A549 (cell line): ENCODE measurements around the gene YOD1. TPM values are rescaled to one million over a fixed set of nuclear protein-coding genes. Genes with fewer than 3 reads are reported as not detected.

ENCODE experiments used
- ATAC-seq, 2 experiments: fragments of 200-7000 bp in 1 of 2; fragments of >200 bp in 1 of 2; cut with Nextera tagmentation in 1 of 2; cut with Tn5 transposase in 1 of 2; 3 replicates each; pipeline versions ENCODE4 v1.8.0 to v1.9.1; 2018 to 2020; ENCODE audit warnings: mild to moderate bottlenecking in 1 of 2, moderate library complexity in 1 of 2
- CTCF ChIA-PET: fragments of 300-600 bp; sonication (Branson Sonifier 250); formaldehyde crosslinking; extraction: SDS; loops from one replicate; lab custom pipeline; 2021; ENCODE audit warnings: antibody characterized with exemption, inconsistent platforms; lab: Yijun Ruan, JAX
- POLR2A ChIA-PET: fragments of 350-600 bp; formaldehyde crosslinking; extraction: SDS; loops from one replicate; lab custom pipeline; 2021; ENCODE audit warnings: antibody characterized with exemption, inconsistent platforms; lab: Yijun Ruan, JAX
- DNase-seq, 2 experiments: peaks; one replicate each; pipeline versions ENCODE4 v3.0.0 to v3.0.0-alpha.2; 2011 to 2016; ENCODE audit warnings: low read depth in 1 of 2, low spot score in 1 of 2
- FAIRE-seq: peaks from 2 replicates; lab custom pipeline; 2011; peaks lifted over from hg19 to GRCh38; lab: Jason Lieb, UNC
- H3K27ac ChIP-seq, 2 experiments: fragments of >200 bp; sonication (Bioruptor Twin); formaldehyde crosslinking; 3 replicates each; pipeline ENCODE4 v1.5.1; 2016 to 2017
- H3K4me1 ChIP-seq: fragments of >200 bp; sonication (Bioruptor Twin); formaldehyde crosslinking; 3 replicates; pipeline ENCODE4 v1.6.1; 2016
- H3K4me2 ChIP-seq: fragments of >200 bp; sonication (Bioruptor Twin); formaldehyde crosslinking; 3 replicates; pipeline ENCODE4 v1.6.1; 2016
- H3K4me3 ChIP-seq: fragments of >200 bp; sonication (Bioruptor Twin); formaldehyde crosslinking; 3 replicates; pipeline ENCODE4 v1.5.1; 2016
- H3K9me3 ChIP-seq: fragments of >200 bp; sonication (Bioruptor Twin); formaldehyde crosslinking; 3 replicates; pipeline ENCODE4 v1.6.1; 2016
- CBX8 ChIP-seq: fragments of 200-600 bp; sonication (generic); IDR thresholded peaks from 2 replicates; pipeline ENCODE4 v1.6.1; 2016
- CHD2 ChIP-seq: fragments of 150-350 bp; IDR thresholded peaks from 2 replicates; pipeline ENCODE4 v1.6.1; 2014; ENCODE audit warnings: low read length; ENCODE audit not compliant: partially characterized antibody
- EHF ChIP-seq: fragments of 250-450 bp; sonication (Bioruptor Pico); IDR thresholded peaks from 2 replicates; pipeline ENCODE4 v1.5.0; 2020; ENCODE audit warnings: mild to moderate bottlenecking
- ESRRA ChIP-seq: fragments of 150-350 bp; IDR thresholded peaks from 2 replicates; pipeline ENCODE4 v1.6.1; 2014; ENCODE audit warnings: mild to moderate bottlenecking, low read length, borderline replicate concordance
- FOSB ChIP-seq: fragments of 250-450 bp; sonication (Bioruptor Pico); IDR thresholded peaks from 2 replicates; pipeline ENCODE4 v1.5.0; 2020; ENCODE audit warnings: mild to moderate bottlenecking, moderate library complexity
- FOXS1 ChIP-seq: fragments of 250-450 bp; sonication (Bioruptor Pico); IDR thresholded peaks from 2 replicates; pipeline ENCODE4 v1.5.0; 2020; ENCODE audit warnings: mild to moderate bottlenecking, moderate library complexity
- HDAC2 ChIP-seq: fragments of 200-600 bp; sonication (generic); IDR thresholded peaks from 2 replicates; pipeline ENCODE4 v1.6.1; 2016
- HEYL ChIP-seq: fragments of 250-450 bp; sonication (Bioruptor Pico); IDR thresholded peaks from 2 replicates; pipeline ENCODE4 v1.8.0; 2021; ENCODE audit warnings: mild to moderate bottlenecking, moderate library complexity
- HOXB5 ChIP-seq: fragments of 250-450 bp; sonication (Bioruptor Pico); IDR thresholded peaks from 2 replicates; pipeline ENCODE4 v1.5.0; 2020; ENCODE audit warnings: mild to moderate bottlenecking, moderate library complexity
- JUN ChIP-seq, 2 experiments: fragments of >200 bp; sonication (Bioruptor Twin); formaldehyde crosslinking; IDR thresholded peaks; 2 replicates in 1 of 2; 3 replicates in 1 of 2; pipeline ENCODE4 v1.6.1; 2016 to 2017
- JUNB ChIP-seq: fragments of >200 bp; sonication (Bioruptor Twin); formaldehyde crosslinking; IDR thresholded peaks from 2 replicates; pipeline ENCODE4 v1.6.1; 2016
- KDM5A ChIP-seq: fragments of 200-600 bp; sonication (generic); IDR thresholded peaks from 2 replicates; pipeline ENCODE4 v1.6.1; 2016; ENCODE audit warnings: antibody characterized with exemption, mild to moderate bottlenecking
- MYC ChIP-seq: IDR thresholded peaks from 2 replicates; pipeline ENCODE4 v1.6.1; 2012; ENCODE audit warnings: mild to moderate bottlenecking, inconsistent platforms, low read length, improper control_type of control experiment, borderline replicate concordance
- RNF2 ChIP-seq: fragments of 200-600 bp; sonication (generic); IDR thresholded peaks from 2 replicates; pipeline ENCODE4 v1.6.1; 2016; ENCODE audit warnings: low read depth, mild to moderate bottlenecking, antibody characterized with exemption, moderate library complexity, borderline replicate concordance
- ZSCAN20 ChIP-seq: fragments of 250-450 bp; sonication (Bioruptor Pico); IDR thresholded peaks from 2 replicates; pipeline ENCODE4 v1.8.0; 2022; ENCODE audit warnings: mild to moderate bottlenecking, moderate library complexity
- WGBS: methylation state at CpG from one replicate; pipeline ENCODE4 v1.1.6; 2017; ENCODE audit errors: missing lambda C conversion rate; 5-methylcytosine and 5-hydroxymethylcytosine counted together
- polyA plus RNA-seq, 4 experiments: library from polyadenylated mRNA; depleted of rRNA in 3 of 4; stranded (reverse); fragments of >200 nt; fragmentation: RNase III in 1 of 4; extraction: RNeasy Plus Mini Kit Qiagen cat#74134 plus additional on column Dnase treatment in 1 of 4; gene quantifications; 2 replicates in 3 of 4; 3 replicates in 1 of 4; pipeline ENCODE4 v1.2.3, GENCODE V29; 2011 to 2017
- TF ChIP-seq, protein P1 (sequence below): fragments of >200 bp; sonication (Bioruptor Twin); formaldehyde crosslinking; IDR thresholded peaks from 2 replicates; pipeline ENCODE4 v1.6.1; 2016
- TF ChIP-seq, protein P2 (sequence below): fragments of 250-450 bp; sonication (Bioruptor Pico); IDR thresholded peaks from 2 replicates; pipeline ENCODE4 v1.5.0; 2020; ENCODE audit warnings: low read depth, mild to moderate bottlenecking, moderate library complexity
- TF ChIP-seq, protein P3 (sequence below): fragments of 450-650 bp; IDR thresholded peaks from 2 replicates; pipeline ENCODE4 v1.6.1; 2014; ENCODE audit warnings: antibody characterized with exemption
- TF ChIP-seq, protein P4 (sequence below): fragments of 200-600 bp; sonication (generic); IDR thresholded peaks from 2 replicates; pipeline ENCODE4 v1.6.1; 2016; ENCODE audit warnings: antibody characterized with exemption, mild to moderate bottlenecking, moderate library complexity
- TF ChIP-seq, protein P5 (sequence below): IDR thresholded peaks from 2 replicates; pipeline ENCODE4 v1.6.1; 2012

The YOD1 gene
- polyA plus RNA-seq, 2 of the 4 experiments (the other 2 are of a cell fraction) = 7.0 to 10.3 TPM

DNA sequence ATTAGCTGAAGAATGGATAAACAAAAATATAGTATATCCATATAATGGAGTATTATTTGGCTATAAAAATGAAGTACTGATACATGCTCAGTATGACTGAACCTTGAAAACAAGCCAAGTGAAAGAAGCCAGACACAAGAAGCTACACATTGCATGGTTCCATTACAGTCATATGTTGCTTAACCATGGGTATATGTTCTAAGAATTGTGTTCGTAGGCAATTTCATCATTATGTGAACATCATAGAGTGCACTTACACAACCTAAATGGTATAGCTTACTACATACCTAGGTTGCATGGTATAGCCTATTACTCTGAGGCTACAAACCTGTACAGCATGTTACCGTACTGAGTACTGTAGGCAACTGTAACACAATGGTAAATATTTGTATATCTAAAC, 52.2 kb downstream of the YOD1 start:
- TF ChIP-seq, protein P1, sequence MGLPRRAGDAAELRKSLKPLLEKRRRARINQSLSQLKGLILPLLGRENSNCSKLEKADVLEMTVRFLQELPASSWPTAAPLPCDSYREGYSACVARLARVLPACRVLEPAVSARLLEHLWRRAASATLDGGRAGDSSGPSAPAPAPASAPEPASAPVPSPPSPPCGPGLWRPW = no peak
- TF ChIP-seq ESRRA (no peak), ZSCAN20 (no peak), HOXB5 (CRISPR knock-in tag) (no peak), KDM5A (no peak), CHD2 (no peak), RNF2 (no peak), HDAC2 (no peak), EHF (CRISPR knock-in tag) (no peak), HEYL (CRISPR knock-in tag) (no peak), CBX8 (no peak), FOSB (CRISPR knock-in tag) (no peak), JUN (IDR thresholded peaks at IDR 0.05) (no peak), JUNB (no peak), MYC (no peak), FOXS1 (CRISPR knock-in tag) (no peak)
- TF ChIP-seq, protein P2, sequence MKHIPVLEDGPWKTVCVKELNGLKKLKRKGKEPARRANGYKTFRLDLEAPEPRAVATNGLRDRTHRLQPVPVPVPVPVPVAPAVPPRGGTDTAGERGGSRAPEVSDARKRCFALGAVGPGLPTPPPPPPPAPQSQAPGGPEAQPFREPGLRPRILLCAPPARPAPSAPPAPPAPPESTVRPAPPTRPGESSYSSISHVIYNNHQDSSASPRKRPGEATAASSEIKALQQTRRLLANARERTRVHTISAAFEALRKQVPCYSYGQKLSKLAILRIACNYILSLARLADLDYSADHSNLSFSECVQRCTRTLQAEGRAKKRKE (CRISPR knock-in tag) = no peak
- TF ChIP-seq, protein P3, sequence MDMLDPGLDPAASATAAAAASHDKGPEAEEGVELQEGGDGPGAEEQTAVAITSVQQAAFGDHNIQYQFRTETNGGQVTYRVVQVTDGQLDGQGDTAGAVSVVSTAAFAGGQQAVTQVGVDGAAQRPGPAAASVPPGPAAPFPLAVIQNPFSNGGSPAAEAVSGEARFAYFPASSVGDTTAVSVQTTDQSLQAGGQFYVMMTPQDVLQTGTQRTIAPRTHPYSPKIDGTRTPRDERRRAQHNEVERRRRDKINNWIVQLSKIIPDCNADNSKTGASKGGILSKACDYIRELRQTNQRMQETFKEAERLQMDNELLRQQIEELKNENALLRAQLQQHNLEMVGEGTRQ = no peak
- TF ChIP-seq, protein P4, sequence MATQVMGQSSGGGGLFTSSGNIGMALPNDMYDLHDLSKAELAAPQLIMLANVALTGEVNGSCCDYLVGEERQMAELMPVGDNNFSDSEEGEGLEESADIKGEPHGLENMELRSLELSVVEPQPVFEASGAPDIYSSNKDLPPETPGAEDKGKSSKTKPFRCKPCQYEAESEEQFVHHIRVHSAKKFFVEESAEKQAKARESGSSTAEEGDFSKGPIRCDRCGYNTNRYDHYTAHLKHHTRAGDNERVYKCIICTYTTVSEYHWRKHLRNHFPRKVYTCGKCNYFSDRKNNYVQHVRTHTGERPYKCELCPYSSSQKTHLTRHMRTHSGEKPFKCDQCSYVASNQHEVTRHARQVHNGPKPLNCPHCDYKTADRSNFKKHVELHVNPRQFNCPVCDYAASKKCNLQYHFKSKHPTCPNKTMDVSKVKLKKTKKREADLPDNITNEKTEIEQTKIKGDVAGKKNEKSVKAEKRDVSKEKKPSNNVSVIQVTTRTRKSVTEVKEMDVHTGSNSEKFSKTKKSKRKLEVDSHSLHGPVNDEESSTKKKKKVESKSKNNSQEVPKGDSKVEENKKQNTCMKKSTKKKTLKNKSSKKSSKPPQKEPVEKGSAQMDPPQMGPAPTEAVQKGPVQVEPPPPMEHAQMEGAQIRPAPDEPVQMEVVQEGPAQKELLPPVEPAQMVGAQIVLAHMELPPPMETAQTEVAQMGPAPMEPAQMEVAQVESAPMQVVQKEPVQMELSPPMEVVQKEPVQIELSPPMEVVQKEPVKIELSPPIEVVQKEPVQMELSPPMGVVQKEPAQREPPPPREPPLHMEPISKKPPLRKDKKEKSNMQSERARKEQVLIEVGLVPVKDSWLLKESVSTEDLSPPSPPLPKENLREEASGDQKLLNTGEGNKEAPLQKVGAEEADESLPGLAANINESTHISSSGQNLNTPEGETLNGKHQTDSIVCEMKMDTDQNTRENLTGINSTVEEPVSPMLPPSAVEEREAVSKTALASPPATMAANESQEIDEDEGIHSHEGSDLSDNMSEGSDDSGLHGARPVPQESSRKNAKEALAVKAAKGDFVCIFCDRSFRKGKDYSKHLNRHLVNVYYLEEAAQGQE = no peak
- TF ChIP-seq, protein P5, sequence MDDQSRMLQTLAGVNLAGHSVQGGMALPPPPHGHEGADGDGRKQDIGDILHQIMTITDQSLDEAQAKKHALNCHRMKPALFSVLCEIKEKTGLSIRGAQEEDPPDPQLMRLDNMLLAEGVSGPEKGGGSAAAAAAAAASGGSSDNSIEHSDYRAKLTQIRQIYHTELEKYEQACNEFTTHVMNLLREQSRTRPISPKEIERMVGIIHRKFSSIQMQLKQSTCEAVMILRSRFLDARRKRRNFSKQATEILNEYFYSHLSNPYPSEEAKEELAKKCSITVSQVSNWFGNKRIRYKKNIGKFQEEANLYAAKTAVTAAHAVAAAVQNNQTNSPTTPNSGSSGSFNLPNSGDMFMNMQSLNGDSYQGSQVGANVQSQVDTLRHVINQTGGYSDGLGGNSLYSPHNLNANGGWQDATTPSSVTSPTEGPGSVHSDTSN = no peak
- no peak overlapping the region for H3K4me2 ChIP-seq
- POLR2A ChIA-PET = no interaction called here
- H3K27ac ChIP-seq = no peak overlapping the region
- DNase-seq = no peak
- H3K4me1 ChIP-seq = peaks cover 14% of the 10 kb centered on the region
- CTCF ChIA-PET = interaction anchor here (3.1 kb wide), 1 partner anchor 17 kb away, joined by 13 read pairs; no protein-coding TSS in a partner anchor
- H3K9me3 ChIP-seq = no peaks in the 10 kb centered on the region
- no peak for ATAC-seq
- no peak overlapping the region for H3K4me3 ChIP-seq
- no peak for FAIRE-seq
- WGBS = 85% methylated on average over 2 of the region's 2 CpGs

Other genes with a start within 250 kb of the YOD1 start
- 0.05 and 0.13 TPM in 2 replicates for gene IL20, start 185.6 kb downstream of the YOD1 start, polyA plus RNA-seq (2011; rRNA removed)
- not detected in 3 replicates for gene IL20, start 185.6 kb downstream of the YOD1 start, polyA plus RNA-seq (2017; fragmentation: RNase III; extraction: RNeasy Plus Mini Kit Qiagen cat#74134 plus additional on column Dnase treatment)
- 0.04 and 0.12 TPM in 2 replicates for gene IL24, start 153.8 kb downstream of the YOD1 start, polyA plus RNA-seq (2011; rRNA removed)
- 0.07 TPM in 1 of 3 replicates, not detected in the others for gene IL24, start 153.8 kb downstream of the YOD1 start, polyA plus RNA-seq (2017; fragmentation: RNase III; extraction: RNeasy Plus Mini Kit Qiagen cat#74134 plus additional on column Dnase treatment)
- gene FCMR, start 129.3 kb downstream of the YOD1 start, polyA plus RNA-seq (2011; rRNA removed) = 0.19 and 0.73 TPM in 2 replicates
- 0.93 to 1.3 TPM (median 1.0 TPM) in 3 replicates for gene FCMR, start 129.3 kb downstream of the YOD1 start, polyA plus RNA-seq (2017; fragmentation: RNase III; extraction: RNeasy Plus Mini Kit Qiagen cat#74134 plus additional on column Dnase treatment)
- 0.01 and 0.03 TPM in 2 replicates for gene PIGR, start 104.7 kb downstream of the YOD1 start, polyA plus RNA-seq (2011; rRNA removed)
- not detected in 3 replicates for gene PIGR, start 104.7 kb downstream of the YOD1 start, polyA plus RNA-seq (2017; fragmentation: RNase III; extraction: RNeasy Plus Mini Kit Qiagen cat#74134 plus additional on column Dnase treatment)
- gene FCAMR, start 80.7 kb downstream of the YOD1 start, polyA plus RNA-seq (2011; rRNA removed) = not detected in 2 replicates
- not detected in 3 replicates for gene FCAMR, start 80.7 kb downstream of the YOD1 start, polyA plus RNA-seq (2017; fragmentation: RNase III; extraction: RNeasy Plus Mini Kit Qiagen cat#74134 plus additional on column Dnase treatment)
- 2.0 and 2.2 TPM in 2 replicates for gene C1orf116, start 18.5 kb downstream of the YOD1 start, polyA plus RNA-seq (2011; rRNA removed)
- 3.2 to 3.6 TPM (median 3.4 TPM) in 3 replicates for gene C1orf116, start 18.5 kb downstream of the YOD1 start, polyA plus RNA-seq (2017; fragmentation: RNase III; extraction: RNeasy Plus Mini Kit Qiagen cat#74134 plus additional on column Dnase treatment)
- gene PFKFB2, start 2.1 kb upstream of the YOD1 start, polyA plus RNA-seq (2011; rRNA removed) = 6.8 and 7.4 TPM in 2 replicates
- gene PFKFB2, start 2.1 kb upstream of the YOD1 start, polyA plus RNA-seq (2017; fragmentation: RNase III; extraction: RNeasy Plus Mini Kit Qiagen cat#74134 plus additional on column Dnase treatment) = 7.6 to 8.4 TPM (median 8.1 TPM) in 3 replicates
- gene C4BPB, start 37.7 kb upstream of the YOD1 start, polyA plus RNA-seq (2011; rRNA removed) = 0.57 and 0.74 TPM in 2 replicates
- 4.9 to 9.5 TPM (median 5.1 TPM) in 3 replicates for gene C4BPB, start 37.7 kb upstream of the YOD1 start, polyA plus RNA-seq (2017; fragmentation: RNase III; extraction: RNeasy Plus Mini Kit Qiagen cat#74134 plus additional on column Dnase treatment)
- 3.6 and 4.9 TPM in 2 replicates for gene C4BPA, start 53.0 kb upstream of the YOD1 start, polyA plus RNA-seq (2011; rRNA removed)
- gene C4BPA, start 53.0 kb upstream of the YOD1 start, polyA plus RNA-seq (2017; fragmentation: RNase III; extraction: RNeasy Plus Mini Kit Qiagen cat#74134 plus additional on column Dnase treatment) = 0.92 to 1.4 TPM (median 1.0 TPM) in 3 replicates